Lower lobe of right lung (tissue), 2 donors: ENCODE measurements around the gene EFEMP2. TPM values are rescaled to one million over a fixed set of nuclear protein-coding genes. Genes with fewer than 3 reads are reported as not detected.

Source experiments
- ATAC-seq, 2 donors: fragments of 200-7000 bp; cut with Tn5 transposase; one replicate each; pipeline ENCODE4 v1.9.1; 2020 to 2022; ENCODE audit warnings: mild to moderate bottlenecking in 2 of 2, moderate library complexity in 2 of 2
- DNase-seq: peaks from one replicate; pipeline ENCODE4 v3.0.0-alpha.2; 2020
- H3K27ac ChIP-seq: fragments of 200-600 bp; one replicate; pipeline ENCODE4 v1.8.0; 2022
- H3K27me3 ChIP-seq: fragments of 200-600 bp; one replicate; pipeline ENCODE4 v1.8.0; 2022; ENCODE audit warnings: low read depth
- H3K36me3 ChIP-seq: fragments of 200-600 bp; one replicate; pipeline ENCODE4 v1.8.0; 2022; ENCODE audit warnings: mild to moderate bottlenecking
- H3K4me1 ChIP-seq: fragments of 200-600 bp; one replicate; pipeline ENCODE4 v1.8.0; 2022
- H3K4me3 ChIP-seq: fragments of 200-600 bp; one replicate; pipeline ENCODE4 v1.8.0; 2022; ENCODE audit warnings: mild to moderate bottlenecking
- H3K9me3 ChIP-seq: fragments of 200-600 bp; one replicate; pipeline ENCODE4 v1.8.0; 2022
- CTCF ChIP-seq: fragments of 200-600 bp; IDR thresholded peaks from one replicate; pipeline ENCODE4 v1.8.0; 2022; ENCODE audit warnings: antibody characterized with exemption, mild to moderate bottlenecking
- intact Hi-C: fragments of 100-400 bp; cut with DNase I; formaldehyde crosslinking; loops from one replicate; pipeline ENCODE4 v1.11.0; 2022
- total RNA-seq: library from RNA; stranded (reverse); fragmentation: NEBNext Ultra II Directional; extraction: Animal tissue kit (Norgen Biotek cat#: 25700); gene quantifications from one replicate; pipeline ENCODE4 v1.2.1, GENCODE V29; 2021
- donor health status: DM: no; HTN: yes; CAD: no; lungs with severe emphysema.

Gene EFEMP2
- total RNA-seq, 1 donor from 2014 or later: 53.9 TPM

GRCh38 chr11:65867284-65868071 lies 5.1 kb downstream of the EFEMP2 start:
- Histone ChIP-seq H3K36me3 (peaks cover 69% of the 10 kb centered on the region), H3K9me3 (no peaks in the 10 kb centered on the region), H3K4me3 (no peak overlapping the region), H3K4me1 (peaks cover 24% of the 10 kb centered on the region), H3K27me3 (no peaks in the 10 kb centered on the region), H3K27ac (no peak overlapping the region)
- intact Hi-C loops: no loop called here
- DNase-seq (peak; percentile 45), ATAC-seq (no peak)
- no peak for TF ChIP-seq CTCF

GRCh38 chr11:65866509-65867283 lies 5.9 kb downstream of the EFEMP2 start:
- Histone ChIP-seq H3K4me3 (no peak overlapping the region), H3K4me1 (peaks cover 26% of the 10 kb centered on the region), H3K9me3 (no peaks in the 10 kb centered on the region), H3K27ac (no peak overlapping the region), H3K27me3 (no peaks in the 10 kb centered on the region), H3K36me3 (peaks cover 77% of the 10 kb centered on the region)
- peak; percentile 45 for DNase-seq
- TF ChIP-seq CTCF: no peak
- intact Hi-C loops: no loop called here
- no peak for ATAC-seq

GRCh38 chr11:65865550-65866172 lies 6.9 kb downstream of the EFEMP2 start:
- H3K4me3 ChIP-seq: no peak overlapping the region
- intact Hi-C loops: no loop called here
- H3K9me3 ChIP-seq: no peaks in the 10 kb centered on the region
- DNase-seq: peak; percentile 34
- ATAC-seq: no peak
- H3K27me3 ChIP-seq: no peaks in the 10 kb centered on the region
- H3K4me1 ChIP-seq: peaks cover 23% of the 10 kb centered on the region
- no peak overlapping the region for H3K27ac ChIP-seq
- H3K36me3 ChIP-seq: peaks cover 80% of the 10 kb centered on the region
- no peak for TF ChIP-seq CTCF

GRCh38 chr11:65864706-65865471 lies 7.7 kb downstream of the EFEMP2 start:
- Histone ChIP-seq H3K9me3 (no peaks in the 10 kb centered on the region), H3K4me1 (peaks cover 22% of the 10 kb centered on the region), H3K27ac (no peak overlapping the region), H3K36me3 (peaks cover 79% of the 10 kb centered on the region), H3K4me3 (no peak overlapping the region), H3K27me3 (no peaks in the 10 kb centered on the region)
- no peak for ATAC-seq
- TF ChIP-seq CTCF: no peak
- DNase-seq: peak; percentile 34
- intact Hi-C loops: no loop called here
